Adrenal gland (tissue), 19 donors: ENCODE data around the gene RNF125. TPM values are rescaled to one million over a fixed set of nuclear protein-coding genes. Genes with fewer than 3 reads are reported as not detected.

Experiments used
- DNase-seq, 7 donors: peaks; one replicate each; pipeline ENCODE4 v3.0.0-alpha.2; 2019 to 2020
- H3K27ac ChIP-seq, 5 donors: fragments of 200-600 bp; sonication (generic) in 4 of 5; 1 replicate in 3 of 5; 2 replicates in 2 of 5; pipeline versions ENCODE4 v1.5.1 to v1.8.0; 2016 to 2020; ENCODE audit warnings: mild to moderate bottlenecking in 1 of 5
- H3K27me3 ChIP-seq: fragments of 200-600 bp; 2 replicates; pipeline ENCODE4 v1.8.0; 2021
- H3K36me3 ChIP-seq, 2 donors: fragments of 200-600 bp; replicated peaks in 1 of 2; 1 replicate in 1 of 2; 2 replicates in 1 of 2; pipeline versions ENCODE4 v1.5.1 to v1.8.0; 2018 to 2022
- H3K4me1 ChIP-seq, 2 donors: fragments of 200-600 bp; replicated peaks in 1 of 2; 1 replicate in 1 of 2; 2 replicates in 1 of 2; pipeline versions ENCODE4 v1.5.1 to v1.8.0; 2018 to 2021
- H3K4me3 ChIP-seq, 4 donors: fragments of 200-600 bp; sonication (generic) in 3 of 4; one replicate each; pipeline ENCODE4 v1.5.1; 2016 to 2018
- H3K9me3 ChIP-seq, 3 donors: fragments of 200-600 bp; sonication (generic) in 1 of 3; replicated peaks in 1 of 3; 1 replicate in 2 of 3; 2 replicates in 1 of 3; pipeline versions ENCODE4 v1.5.1 to v1.8.0; 2016 to 2021
- POLR2A ChIP-seq, 2 donors: fragments of 450-650 bp; IDR thresholded peaks; one replicate each; pipeline ENCODE4 v1.6.1; 2017; ENCODE audit warnings: antibody characterized with exemption in 2 of 2, mild to moderate bottlenecking in 2 of 2, moderate library complexity in 1 of 2
- WGBS, 4 donors: extraction: QIAGEN DNeasy Blood & Tissue Kit in 2 of 4; methylation state at CpG; one replicate each; pipeline versions ENCODE4 v1.1.5 to v1.1.7; 2013 to 2017; 5-methylcytosine and 5-hydroxymethylcytosine counted together
- intact Hi-C, 2 donors: fragments of 100-400 bp; cut with DNase I; formaldehyde crosslinking; loops; one replicate each; pipeline versions ENCODE4 v1.14.1 to v1.15.0; 2022 to 2023
- long read RNA-seq, 10 donors: library from polyadenylated mRNA in 3 of 10; unstranded in 2 of 10; stranded (forward) in 1 of 10; transcript quantifications; one replicate each; pipeline ENCODE4 v2.0.0 and lab custom pipeline, GENCODE V29; 2021 to 2026
- polyA plus RNA-seq, 3 donors: library from polyadenylated mRNA; stranded (reverse); fragments of 200-250 nt in 2 of 3; fragments of 350-450 nt in 1 of 3; fragmentation: Illumina TruSeq in 1 of 3; extraction: RNeasy Lipid Tissue Mini Kit (QIAGEN cat#74804) in 1 of 3; gene quantifications; one replicate each; pipeline ENCODE4 v1.2.3, GENCODE V29; 2013 to 2014
- total RNA-seq, 9 donors: library from RNA; depleted of rRNA in 4 of 9; stranded (reverse); fragments of >200 nt in 4 of 9; fragments of 120-200 nt in 1 of 9; fragmentation: NEBNext Ultra II Directional in 1 of 9; extraction: Animal tissue kit (Norgen Biotek cat#: 25700) in 1 of 9; gene quantifications; one replicate each; pipeline versions ENCODE4 v1.1.0 to v1.2.4, GENCODE V29; 2013 to 2023
- TF ChIP-seq, protein P1 (sequence below), 6 experiments: fragments of 450-650 bp in 4 of 6; fragments of 200-600 bp in 2 of 6; sonication (generic) in 1 of 6; IDR thresholded peaks; 1 replicate in 5 of 6; 2 replicates in 1 of 6; pipeline versions ENCODE4 v1.5.1 to v1.8.0; 2016 to 2021; ENCODE audit warnings: antibody characterized with exemption in 6 of 6, mild to moderate bottlenecking in 2 of 6, moderate library complexity in 1 of 6
- donor health status: healthy with polysubstance abuse.
- donor health status: Bipolar disorder and iron deficiency.
- donor health status: DM: yes; HTN: yes; CAD: no.
- donor health status: DM: no; HTN: no; CAD: no.
- donor health status: DM: no; HTN: no; CAD: no.
- donor health status: DM: yes; HTN: yes; CAD: no.

RNF125 gene
- total RNA-seq (1 to 10 TPM in 8 of 9 donors, under 1 TPM in 1; 0.44 to 7.9 (median 2.3) TPM), polyA plus RNA-seq (1 to 10 TPM in 2 of 3 donors, under 1 TPM in 1; 0.80 to 2.5 (median 1.8) TPM)
- long read RNA-seq, donor 1: 0 reads
- long read RNA-seq, donor 2: 0 reads
- long read RNA-seq, donor 3: 0 reads
- long read RNA-seq, donor 4, full-length matches to known transcripts: 1 of 1 reads
- long read RNA-seq, donor 4, partial matches to known transcripts: 0 of 1 reads
- long read RNA-seq, donor 4, other reads (novel, unspliced or antisense): 0 of 1 reads
- long read RNA-seq, donor 5, full-length matches to known transcripts: 2 of 2 reads
- long read RNA-seq, donor 5, partial matches to known transcripts: 0 of 2 reads
- long read RNA-seq, donor 5, other reads (novel, unspliced or antisense): 0 of 2 reads
- long read RNA-seq, donor 6, partial matches to known transcripts: 0 of 1 reads
- long read RNA-seq, donor 6, other reads (novel, unspliced or antisense): 1 of 1 reads
- long read RNA-seq, donor 7: 0 reads
- long read RNA-seq, donor 8: 0 reads
- long read RNA-seq, donor 9: 0 reads
- long read RNA-seq, donor 10: 0 reads

DNA sequence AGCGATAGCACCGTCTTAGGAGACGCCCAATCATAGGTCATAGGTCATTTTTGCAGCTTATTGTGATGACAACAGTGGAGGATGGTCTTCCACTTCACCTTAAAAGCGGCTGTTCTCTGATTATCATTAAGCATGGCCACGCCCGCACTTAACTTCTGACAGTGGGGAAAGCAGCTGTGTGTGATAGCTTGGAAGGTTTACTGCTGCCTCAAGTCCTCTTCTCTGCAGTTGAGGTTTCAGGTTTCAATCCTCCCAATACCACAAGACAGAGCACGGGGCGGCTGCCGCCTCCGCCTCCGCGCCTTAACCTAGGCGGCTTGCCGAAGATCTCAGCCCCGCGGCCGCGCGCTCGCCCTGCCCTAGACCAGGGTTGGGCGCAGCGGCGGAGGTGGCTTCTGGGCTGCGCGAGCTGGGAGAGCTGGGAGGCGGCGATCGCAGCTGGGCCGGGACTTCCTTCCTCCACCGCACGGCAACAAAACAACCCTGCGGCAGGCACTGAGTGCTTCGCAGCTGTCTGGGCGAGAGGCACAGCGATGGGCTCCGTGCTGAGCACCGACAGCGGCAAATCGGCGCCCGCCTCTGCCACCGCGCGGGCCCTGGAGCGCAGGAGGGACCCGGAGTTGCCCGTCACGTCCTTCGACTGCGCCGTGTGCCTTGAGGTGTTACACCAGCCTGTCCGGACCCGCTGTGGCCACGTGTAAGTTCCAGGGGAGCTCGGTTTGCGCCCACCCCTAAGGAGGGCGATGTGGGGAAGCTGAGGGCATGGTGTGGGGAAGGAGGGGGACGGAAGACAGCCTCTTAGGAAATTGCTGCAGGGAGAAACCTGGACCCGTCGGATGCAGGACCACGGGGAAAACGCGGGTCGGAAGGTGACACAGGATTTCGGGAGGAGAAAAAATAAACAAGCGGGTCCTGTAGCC lies at the start of gene RNF125:
TSS of gene RNF125 (plus strand) at position 495 of the 920 bp plus-strand sequence. CDS start at position 534, 39 bp downstream.
- Histone ChIP-seq H3K4me3 (peak within 1 kb of the TSS in 3 of 4 donors; percentile 45 to 73 (median 52)), H3K36me3 (no peaks in the 10 kb centered on the region), H3K9me3 (no peaks in the 10 kb centered on the region), H3K27ac (peak within 1 kb of the TSS in 4 of 5 donors; percentile 36 to 80 (median 66)), H3K27me3 (no peaks in the 10 kb centered on the region), H3K4me1 (peaks cover 0 to 6% of the 10 kb centered on the region in 2 donors)
- TF ChIP-seq, protein P1, sequence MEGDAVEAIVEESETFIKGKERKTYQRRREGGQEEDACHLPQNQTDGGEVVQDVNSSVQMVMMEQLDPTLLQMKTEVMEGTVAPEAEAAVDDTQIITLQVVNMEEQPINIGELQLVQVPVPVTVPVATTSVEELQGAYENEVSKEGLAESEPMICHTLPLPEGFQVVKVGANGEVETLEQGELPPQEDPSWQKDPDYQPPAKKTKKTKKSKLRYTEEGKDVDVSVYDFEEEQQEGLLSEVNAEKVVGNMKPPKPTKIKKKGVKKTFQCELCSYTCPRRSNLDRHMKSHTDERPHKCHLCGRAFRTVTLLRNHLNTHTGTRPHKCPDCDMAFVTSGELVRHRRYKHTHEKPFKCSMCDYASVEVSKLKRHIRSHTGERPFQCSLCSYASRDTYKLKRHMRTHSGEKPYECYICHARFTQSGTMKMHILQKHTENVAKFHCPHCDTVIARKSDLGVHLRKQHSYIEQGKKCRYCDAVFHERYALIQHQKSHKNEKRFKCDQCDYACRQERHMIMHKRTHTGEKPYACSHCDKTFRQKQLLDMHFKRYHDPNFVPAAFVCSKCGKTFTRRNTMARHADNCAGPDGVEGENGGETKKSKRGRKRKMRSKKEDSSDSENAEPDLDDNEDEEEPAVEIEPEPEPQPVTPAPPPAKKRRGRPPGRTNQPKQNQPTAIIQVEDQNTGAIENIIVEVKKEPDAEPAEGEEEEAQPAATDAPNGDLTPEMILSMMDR (IDR thresholded peaks at IDR 0.05): peak in 3 of 6 experiments; percentile 2 to 23 (median 17)
- peak; percentile 22 to 77 for TF ChIP-seq POLR2A (IDR thresholded peaks at IDR 0.05)
- peak; percentile 69 to 85 (median 78) for DNase-seq
- intact Hi-C loops: loop anchor here in 1 of 2 donors (5.0 kb wide), 1 partner anchor 74 kb away; the partner anchor contains the start of gene RNF138
- WGBS, 4 donors: 1 to 3% (median 1%) methylated on average over 14 to 66 of the region's 66 CpGs

DNA sequence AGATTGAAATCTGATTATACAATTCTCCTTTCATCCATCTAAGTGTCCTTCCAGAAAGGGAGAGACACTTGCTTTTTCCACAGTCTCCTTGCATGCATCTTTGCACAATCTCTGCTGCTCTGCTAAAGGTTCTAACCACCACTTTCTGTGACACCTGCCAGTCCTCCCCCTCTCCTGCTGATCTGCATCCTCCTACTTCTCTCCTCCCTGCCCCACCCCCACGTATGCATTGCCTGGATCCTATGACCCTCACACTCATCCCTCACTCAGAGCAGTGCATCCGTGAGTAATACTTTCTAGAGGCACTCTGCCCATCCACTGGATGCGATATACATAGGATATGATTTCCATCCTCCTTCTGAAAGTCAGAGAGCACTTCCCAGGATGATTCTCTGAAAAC lies 48.0 kb upstream of the RNF125 start:
- H3K9me3 ChIP-seq: no peaks in the 10 kb centered on the region
- H3K36me3 ChIP-seq: no peaks in the 10 kb centered on the region
- DNase-seq: no peak
- no peak overlapping the region for H3K27ac ChIP-seq
- H3K4me3 ChIP-seq: no peak overlapping the region
- no peaks in the 10 kb centered on the region for H3K4me1 ChIP-seq
- TF ChIP-seq, protein P1 (IDR thresholded peaks at IDR 0.05): no peak
- 51 to 65% (median 64%) methylated on average over 3 of the region's 3 CpGs for WGBS, 4 donors
- H3K27me3 ChIP-seq: no peaks in the 10 kb centered on the region
- intact Hi-C loops: loop anchor here in 1 of 2 donors (10.0 kb wide), 1 partner anchor 226 kb away; no protein-coding TSS in a partner anchor

DNA sequence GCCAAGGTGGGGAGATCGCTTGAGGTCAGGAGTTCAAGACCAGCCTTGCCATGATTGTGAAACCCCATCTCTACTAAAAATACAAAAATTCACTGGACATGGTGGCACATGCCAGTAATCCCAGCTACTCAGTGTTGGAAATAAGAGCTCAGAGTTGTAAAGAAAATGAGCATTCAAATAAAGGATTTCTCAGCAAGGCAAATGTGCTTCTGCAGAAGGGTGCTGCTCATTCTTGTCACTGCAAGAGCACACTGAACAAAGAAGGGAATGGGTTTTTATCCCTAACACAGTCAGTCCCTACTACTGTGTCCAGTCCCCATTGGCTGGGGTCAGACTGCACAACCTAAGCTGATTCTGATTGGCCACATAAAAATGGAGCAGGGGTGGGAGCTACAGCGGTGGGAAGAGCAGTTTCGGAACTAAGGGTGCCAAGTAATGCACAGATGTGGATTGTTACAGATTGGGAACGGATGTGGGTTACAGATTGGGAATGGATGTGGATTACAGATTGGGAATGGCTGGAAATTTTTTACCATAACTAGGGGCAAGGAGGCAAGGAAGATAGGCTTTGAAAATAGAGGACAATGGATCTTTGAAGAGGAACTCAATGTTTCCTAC lies 44.6 kb upstream of the RNF125 start:
- no peak for DNase-seq
- intact Hi-C loops: loop anchor here in 1 of 2 donors (10.0 kb wide), 1 partner anchor 229 kb away; no protein-coding TSS in a partner anchor
- no peak for TF ChIP-seq POLR2A (IDR thresholded peaks at IDR 0.05)
- TF ChIP-seq, protein P1 (IDR thresholded peaks at IDR 0.05): no peak
- no peaks in the 10 kb centered on the region for H3K9me3 ChIP-seq
- no peak overlapping the region for H3K27ac ChIP-seq
- H3K4me1 ChIP-seq: no peaks in the 10 kb centered on the region
- H3K27me3 ChIP-seq: no peaks in the 10 kb centered on the region
- 86 to 97% (median 92%) methylated on average over 4 of the region's 4 CpGs for WGBS, 4 donors
- no peaks in the 10 kb centered on the region for H3K36me3 ChIP-seq
- H3K4me3 ChIP-seq: no peak overlapping the region
